ENCODE measurements around the gene CBFA2T3.

DNA sequence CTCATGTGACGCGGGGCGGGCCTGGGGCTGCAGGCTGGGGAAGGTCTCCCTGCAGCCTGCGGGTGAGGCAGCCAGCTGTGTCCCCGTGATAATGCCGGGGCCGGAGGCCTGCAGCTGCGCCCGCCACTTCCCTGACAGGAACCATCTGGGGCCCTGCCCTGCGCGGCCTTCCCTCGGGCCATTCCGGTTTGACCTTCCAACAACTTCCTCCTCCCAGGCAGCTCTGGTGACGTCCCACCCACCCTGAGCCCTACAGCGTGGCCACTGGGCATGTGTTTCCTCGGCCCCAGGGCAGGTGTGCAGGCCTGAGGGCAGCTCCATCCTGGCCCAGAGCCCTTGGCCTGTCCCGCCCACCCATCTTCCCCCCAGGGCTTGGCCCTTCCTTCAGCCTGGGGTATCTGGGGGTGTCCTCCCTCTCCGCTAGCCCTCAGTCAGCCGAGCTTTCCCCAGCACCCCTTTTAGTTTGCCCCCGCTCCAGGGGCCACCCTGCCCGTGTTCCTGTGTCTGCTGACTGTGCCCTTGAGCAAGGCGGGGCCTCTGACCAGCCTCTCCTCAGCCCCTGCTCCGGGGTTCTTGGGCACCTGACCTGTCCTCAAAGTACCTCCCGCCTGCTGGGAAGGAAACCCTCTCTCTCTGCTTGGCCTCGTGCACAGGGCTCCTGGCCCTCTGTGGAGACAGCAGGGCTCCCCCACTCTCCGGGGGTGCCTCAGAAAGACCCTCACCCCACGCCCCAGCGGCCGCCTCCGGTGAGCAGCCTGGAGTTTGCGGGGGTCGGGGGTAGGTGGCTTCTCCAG is at the start of gene CBFA2T3:
- TF ChIP-seq POLR2AphosphoS5 (IDR thresholded peaks at IDR 0.05; ENCODE audit: low read depth, low read length) (no peak), TCF7L2 (IDR thresholded peaks at IDR 0.05; ENCODE audit: low read depth, low read length) (no peak), SIN3A (IDR thresholded peaks at IDR 0.05; ENCODE audit: borderline replicate concordance, insufficient read depth, low read depth, low read length) (no peak)
- TF ChIP-seq, protein P1, sequence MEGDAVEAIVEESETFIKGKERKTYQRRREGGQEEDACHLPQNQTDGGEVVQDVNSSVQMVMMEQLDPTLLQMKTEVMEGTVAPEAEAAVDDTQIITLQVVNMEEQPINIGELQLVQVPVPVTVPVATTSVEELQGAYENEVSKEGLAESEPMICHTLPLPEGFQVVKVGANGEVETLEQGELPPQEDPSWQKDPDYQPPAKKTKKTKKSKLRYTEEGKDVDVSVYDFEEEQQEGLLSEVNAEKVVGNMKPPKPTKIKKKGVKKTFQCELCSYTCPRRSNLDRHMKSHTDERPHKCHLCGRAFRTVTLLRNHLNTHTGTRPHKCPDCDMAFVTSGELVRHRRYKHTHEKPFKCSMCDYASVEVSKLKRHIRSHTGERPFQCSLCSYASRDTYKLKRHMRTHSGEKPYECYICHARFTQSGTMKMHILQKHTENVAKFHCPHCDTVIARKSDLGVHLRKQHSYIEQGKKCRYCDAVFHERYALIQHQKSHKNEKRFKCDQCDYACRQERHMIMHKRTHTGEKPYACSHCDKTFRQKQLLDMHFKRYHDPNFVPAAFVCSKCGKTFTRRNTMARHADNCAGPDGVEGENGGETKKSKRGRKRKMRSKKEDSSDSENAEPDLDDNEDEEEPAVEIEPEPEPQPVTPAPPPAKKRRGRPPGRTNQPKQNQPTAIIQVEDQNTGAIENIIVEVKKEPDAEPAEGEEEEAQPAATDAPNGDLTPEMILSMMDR (IDR thresholded peaks at IDR 0.05): no peak
- TF ChIP-seq, protein P2, sequence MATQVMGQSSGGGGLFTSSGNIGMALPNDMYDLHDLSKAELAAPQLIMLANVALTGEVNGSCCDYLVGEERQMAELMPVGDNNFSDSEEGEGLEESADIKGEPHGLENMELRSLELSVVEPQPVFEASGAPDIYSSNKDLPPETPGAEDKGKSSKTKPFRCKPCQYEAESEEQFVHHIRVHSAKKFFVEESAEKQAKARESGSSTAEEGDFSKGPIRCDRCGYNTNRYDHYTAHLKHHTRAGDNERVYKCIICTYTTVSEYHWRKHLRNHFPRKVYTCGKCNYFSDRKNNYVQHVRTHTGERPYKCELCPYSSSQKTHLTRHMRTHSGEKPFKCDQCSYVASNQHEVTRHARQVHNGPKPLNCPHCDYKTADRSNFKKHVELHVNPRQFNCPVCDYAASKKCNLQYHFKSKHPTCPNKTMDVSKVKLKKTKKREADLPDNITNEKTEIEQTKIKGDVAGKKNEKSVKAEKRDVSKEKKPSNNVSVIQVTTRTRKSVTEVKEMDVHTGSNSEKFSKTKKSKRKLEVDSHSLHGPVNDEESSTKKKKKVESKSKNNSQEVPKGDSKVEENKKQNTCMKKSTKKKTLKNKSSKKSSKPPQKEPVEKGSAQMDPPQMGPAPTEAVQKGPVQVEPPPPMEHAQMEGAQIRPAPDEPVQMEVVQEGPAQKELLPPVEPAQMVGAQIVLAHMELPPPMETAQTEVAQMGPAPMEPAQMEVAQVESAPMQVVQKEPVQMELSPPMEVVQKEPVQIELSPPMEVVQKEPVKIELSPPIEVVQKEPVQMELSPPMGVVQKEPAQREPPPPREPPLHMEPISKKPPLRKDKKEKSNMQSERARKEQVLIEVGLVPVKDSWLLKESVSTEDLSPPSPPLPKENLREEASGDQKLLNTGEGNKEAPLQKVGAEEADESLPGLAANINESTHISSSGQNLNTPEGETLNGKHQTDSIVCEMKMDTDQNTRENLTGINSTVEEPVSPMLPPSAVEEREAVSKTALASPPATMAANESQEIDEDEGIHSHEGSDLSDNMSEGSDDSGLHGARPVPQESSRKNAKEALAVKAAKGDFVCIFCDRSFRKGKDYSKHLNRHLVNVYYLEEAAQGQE (IDR thresholded peaks at IDR 0.05; ENCODE audit: insufficient read depth in 1 of 2, low read depth in 2 of 2, low read length in 1 of 2): no peak
